T-helper 9 cell (primary cell): ENCODE measurements around the gene EXOC4.

Source experiments
- DNase-seq: peaks from one replicate; pipeline ENCODE4 v3.0.0-alpha.2; 2020

Gene EXOC4

DNA sequence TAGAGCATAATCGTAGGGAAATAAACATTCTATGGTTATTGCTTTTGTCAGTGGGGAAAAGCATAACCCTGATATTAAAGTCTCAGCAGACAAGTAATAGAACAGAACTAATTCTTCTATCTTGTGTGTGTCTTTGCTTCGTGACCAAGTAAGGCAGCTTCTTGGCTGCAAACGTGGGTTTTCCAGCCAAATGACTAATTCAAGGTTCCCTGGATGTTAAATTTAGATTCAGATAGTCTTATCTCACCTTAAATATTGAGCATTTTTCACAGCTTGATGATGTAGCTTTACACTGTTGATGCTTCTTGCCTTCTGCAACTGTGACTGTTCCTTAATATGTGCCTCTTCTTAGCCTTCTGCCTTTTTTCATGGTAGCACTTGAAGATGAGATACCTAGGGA is 113.0 kb downstream of the EXOC4 start:
- no peak for DNase-seq

DNA sequence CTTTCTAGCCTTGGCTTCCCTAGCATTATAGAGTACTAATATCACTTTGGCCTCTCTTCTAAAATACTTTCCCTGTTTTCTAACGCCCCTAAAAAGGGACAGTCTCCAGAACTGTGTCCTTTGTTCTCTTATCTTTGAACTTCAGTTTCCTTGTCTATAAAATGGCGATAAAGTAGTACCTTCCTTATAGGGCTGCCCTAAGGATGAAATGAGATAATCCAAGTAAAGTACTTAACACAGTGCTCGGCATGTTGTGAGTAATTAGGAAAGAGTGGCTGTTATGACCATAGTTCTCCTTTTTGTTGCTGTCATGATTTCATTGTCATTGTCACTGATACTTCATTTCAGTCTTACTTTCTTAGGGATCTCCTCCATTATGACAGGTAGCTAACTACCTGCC is 114.7 kb downstream of the EXOC4 start:
- DNase-seq, result no peak

DNA sequence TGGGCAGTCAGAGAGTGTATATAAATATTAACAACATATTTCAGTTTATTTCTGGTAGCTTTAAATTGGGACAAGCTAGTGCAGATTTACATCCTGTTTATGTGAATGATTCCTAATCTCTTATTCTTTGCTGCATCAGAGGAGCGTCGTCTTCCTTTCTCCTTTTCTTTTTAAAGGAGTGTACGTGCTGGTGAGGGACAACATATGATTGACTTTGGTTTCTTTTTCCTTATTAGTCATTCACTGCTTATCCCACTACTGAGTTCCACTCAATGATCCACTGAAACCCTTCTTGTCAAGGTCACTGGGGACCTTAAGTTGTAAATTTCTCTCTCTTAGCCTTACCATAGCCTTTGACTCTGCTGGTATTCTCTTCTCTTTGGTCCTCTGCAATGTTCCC is 116.3 kb downstream of the EXOC4 start:
- DNase-seq, result no peak

- no peak for DNase-seq
These were observed 118.7 kb downstream of the EXOC4 start for GRCh38 chr7:133371616-133372015.

DNA sequence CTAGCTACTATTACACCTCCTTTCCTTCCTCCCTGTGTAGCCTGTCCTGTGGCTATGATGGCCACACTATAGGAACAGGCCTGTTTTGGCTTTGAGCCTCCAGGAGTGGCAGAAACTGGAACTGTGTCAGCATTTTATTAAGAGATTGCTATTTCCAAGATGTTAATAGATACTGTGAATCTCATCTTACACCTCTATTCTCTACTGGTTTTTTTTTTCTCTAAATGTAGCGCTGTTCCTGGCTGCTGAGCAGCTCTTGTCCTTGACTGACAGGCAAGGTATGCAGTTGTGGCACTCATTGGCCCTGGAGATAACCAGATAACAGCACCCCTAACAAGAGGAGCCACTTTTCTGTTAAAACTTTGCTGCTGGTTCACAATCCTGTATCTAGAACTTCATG is 119.5 kb downstream of the EXOC4 start:
- no peak for DNase-seq

DNA sequence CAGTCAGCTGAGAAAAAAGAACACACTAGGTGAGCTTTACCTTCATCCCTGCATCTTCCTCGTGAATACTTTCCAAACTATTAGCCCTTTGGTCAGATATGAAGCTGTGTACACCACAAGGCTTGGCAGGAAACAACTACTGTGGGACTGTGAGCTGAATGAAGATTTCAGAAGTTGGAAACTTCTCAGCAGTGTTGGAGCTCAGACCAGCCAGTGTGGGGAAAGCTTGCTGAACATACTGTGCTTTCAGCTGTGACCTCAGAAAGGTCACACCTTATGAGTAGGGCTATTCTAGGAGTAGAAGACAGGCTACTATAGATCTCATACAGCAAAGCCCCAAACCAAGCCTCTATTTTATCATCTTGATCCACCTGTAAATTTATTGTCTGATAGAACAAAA is 123.6 kb downstream of the EXOC4 start:
- DNase-seq, result no peak

- no peak for DNase-seq
These were observed 129.1 kb downstream of the EXOC4 start for GRCh38 chr7:133381965-133382364.

- DNase-seq, result no peak
These were observed 130.1 kb downstream of the EXOC4 start for GRCh38 chr7:133382775-133383559.

DNA sequence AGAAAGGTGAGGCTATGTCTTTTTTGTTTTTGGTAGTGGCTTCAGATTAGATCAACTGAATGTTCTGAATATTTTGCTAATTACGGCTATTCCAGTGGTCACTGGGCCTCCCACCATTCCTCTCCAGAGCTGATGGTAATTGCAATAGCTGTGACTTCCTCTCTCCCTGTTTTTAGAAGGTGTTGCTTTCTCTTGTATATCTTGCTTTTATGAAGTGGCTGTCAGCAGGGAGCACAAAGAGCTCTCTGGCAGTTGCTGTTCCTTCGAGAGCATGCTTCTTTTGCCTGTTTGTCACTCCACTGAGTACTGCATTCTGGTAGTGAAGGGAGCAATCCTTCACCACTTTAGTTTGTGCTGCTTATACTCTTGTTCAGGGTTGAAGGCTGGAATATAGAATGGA is 133.3 kb downstream of the EXOC4 start:
- DNase-seq, result no peak

- no peak for DNase-seq
These were observed 136.8 kb downstream of the EXOC4 start for GRCh38 chr7:133389727-133390126.

DNA sequence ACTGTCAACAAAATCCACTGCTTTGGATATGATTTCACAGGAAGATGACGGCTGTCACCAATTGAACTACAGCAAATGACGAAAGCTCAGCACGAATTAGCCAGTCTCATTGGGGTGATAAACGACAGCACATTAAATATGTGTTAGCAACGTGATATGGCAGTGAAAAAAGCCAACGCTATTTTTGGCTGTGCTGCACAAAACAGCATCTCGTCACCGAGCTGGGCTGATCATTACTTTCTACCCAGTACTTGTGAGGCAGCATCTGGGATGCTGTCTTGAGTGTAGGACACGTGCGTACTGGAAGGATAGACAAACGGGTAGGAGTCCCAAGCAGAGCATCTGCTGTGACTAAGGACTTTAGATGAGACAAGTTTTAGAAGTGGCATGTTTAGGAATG is 138.3 kb downstream of the EXOC4 start:
- no peak for DNase-seq

DNA sequence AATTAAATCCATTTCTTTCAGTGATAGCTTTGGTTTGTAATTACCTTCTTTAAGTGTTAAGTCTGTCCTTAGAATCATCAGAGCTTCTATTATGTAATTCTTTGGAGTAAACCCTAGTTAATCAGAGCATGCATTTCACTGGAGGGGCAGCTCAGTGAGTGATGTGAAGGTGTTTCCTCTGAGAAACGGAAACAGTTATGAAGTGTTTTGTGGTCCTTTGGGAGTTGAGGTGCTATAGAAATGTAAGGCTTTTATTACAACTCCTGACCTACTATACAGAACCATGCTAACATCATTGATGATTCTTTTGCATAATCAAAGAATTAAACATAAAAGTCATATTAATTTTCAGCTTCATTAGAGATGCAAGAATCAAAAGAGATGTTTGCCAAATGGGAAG is 141.5 kb downstream of the EXOC4 start:
- DNase-seq, result no peak

DNA sequence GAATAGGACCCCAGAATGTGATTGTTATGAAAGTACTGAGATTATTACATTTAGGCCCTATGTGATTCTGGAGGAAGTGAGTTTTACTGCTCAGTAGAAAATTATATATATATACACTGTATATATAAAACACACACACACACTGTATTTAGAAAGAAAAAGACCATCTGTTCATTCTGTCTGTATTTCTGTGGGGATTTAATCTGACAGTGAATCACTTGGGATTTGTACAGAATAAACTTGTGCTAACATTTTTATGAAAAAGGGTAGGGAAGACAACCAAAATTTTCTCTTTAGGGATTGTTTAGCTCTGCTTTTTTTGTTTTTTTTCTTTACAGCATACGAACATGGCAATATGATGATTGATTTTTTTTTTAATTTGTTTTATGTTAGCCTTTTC is 142.7 kb downstream of the EXOC4 start:
- no peak for DNase-seq

- DNase-seq, result no peak
These were observed 145.6 kb downstream of the EXOC4 start for GRCh38 chr7:133398506-133398905.

DNA sequence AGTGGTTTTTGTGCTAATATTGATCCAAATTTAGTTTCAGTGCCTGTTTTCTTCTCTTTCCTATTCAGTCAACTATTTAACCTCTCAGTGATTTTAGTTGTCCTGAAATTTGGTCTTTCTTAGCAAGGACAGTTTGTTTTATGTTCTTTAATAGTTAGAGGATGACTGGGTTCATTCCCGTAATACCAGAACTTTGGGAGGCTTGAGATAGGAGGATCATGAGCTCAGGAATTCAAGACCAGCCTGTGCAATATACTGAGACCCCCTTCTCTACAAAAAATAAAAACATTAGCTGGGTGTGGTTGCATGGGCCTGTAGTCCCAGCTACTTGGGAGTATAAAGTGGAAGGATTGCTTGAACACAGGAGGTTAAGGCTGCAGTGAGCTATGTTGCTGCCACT is 148.3 kb downstream of the EXOC4 start:
- no peak for DNase-seq

GRCh38 chr7:133408212-133408611 is 155.3 kb downstream of the EXOC4 start:
- no peak for DNase-seq

DNA sequence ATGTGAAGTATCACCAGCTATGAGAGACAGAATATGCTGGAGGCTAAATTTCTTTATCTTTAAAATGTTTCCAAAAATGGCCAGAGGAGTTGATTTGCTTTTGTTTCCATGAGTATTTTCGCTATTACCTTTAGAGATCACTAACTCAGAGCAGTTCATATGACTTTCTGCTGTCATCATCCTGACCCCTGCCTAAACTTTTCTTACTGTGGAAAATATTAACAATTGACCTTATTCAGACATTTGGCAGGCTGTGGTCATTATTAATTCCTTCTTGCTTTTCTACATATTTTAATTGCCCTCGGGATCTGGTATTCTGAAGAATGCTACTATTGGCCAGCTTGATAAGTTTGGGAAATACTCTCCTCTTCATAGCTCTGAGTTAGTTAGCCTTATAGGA is 156.5 kb downstream of the EXOC4 start:
- DNase-seq, result no peak

- DNase-seq, result no peak
These were observed 157.1 kb downstream of the EXOC4 start for GRCh38 chr7:133409966-133410365.

GRCh38 chr7:133411395-133411794 is 158.5 kb downstream of the EXOC4 start:
- no peak for DNase-seq

- DNase-seq, result no peak
These were observed 160.1 kb downstream of the EXOC4 start for GRCh38 chr7:133412942-133413341.

GRCh38 chr7:133419041-133419440 is 166.2 kb downstream of the EXOC4 start:
- DNase-seq, result no peak

DNA sequence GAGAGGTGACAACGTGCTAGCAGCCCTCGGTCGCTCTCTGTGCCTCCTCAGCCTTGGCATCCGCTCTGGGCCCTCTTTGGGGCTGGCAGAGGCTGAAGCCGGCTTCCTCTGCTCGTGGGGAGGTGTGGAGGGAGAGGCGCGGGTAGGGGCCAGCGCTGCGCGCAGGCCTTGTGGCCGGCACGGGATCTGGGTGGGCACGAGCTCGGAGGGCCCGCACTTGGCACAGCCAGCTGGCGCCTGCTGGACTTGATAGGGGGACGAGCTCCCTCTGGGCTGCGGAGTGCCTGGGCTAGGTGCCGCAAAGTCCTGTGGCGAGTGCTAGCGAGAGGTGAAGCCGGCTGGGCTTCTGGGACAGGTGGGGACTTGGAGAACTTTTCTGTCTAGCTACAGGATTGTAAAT is 170.7 kb downstream of the EXOC4 start:
- DNase-seq, result no peak

DNA sequence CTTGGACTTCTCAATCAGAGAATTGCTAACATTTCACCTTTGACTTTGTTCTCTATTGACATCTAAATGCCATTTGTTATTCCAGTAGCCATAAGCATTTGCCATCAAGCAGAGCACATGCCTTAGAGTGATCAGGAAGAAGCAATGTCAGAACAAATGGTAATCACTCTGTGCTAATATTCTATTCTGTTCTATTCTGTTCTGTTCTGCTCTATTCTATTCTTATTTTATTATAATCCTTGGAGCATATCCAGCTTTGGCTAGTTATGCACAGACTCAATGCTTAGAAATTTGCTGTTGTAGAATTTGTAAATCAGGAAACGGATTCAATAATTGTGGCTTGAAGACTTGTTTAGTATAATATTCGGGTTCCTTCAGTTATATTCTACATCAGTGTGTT is 175.4 kb downstream of the EXOC4 start:
- no peak for DNase-seq

DNA sequence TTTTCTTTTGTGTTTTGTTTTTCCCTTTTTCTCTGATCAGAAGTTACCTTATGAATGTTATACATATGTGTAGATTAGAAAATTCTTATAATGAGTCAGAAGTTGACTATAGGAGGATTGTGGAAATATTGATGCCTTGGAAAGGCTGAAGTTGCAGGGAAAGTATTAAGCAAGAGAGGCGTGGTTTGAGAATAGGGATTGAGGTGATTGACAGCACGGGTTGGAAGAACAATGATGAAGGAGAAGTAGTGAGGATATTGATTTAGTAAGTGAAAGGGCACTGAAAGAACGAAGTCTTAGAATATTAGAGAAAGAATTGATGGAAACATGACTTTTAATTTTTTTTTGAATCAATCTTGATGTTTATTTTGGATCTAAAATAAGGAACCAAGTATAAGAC is 176.0 kb downstream of the EXOC4 start:
- DNase-seq, result no peak

GRCh38 chr7:133429371-133429770 is 176.5 kb downstream of the EXOC4 start:
- no peak for DNase-seq
